ENCODE results near the gene PPP1R3G.

Gene PPP1R3G

GRCh38 chr6:5093231-5094015 is 8.3 kb downstream of the PPP1R3G start:
- no peak overlapping the region for H3K4me3 ChIP-seq (ENCODE audit: low read depth, low read length)

GRCh38 chr6:5094327-5094726 is 9.2 kb downstream of the PPP1R3G start:
- no peak overlapping the region for H3K4me3 ChIP-seq (ENCODE audit: low read depth, low read length)

GRCh38 chr6:5095236-5095635 is 10.1 kb downstream of the PPP1R3G start:
- H3K4me3 ChIP-seq (ENCODE audit: low read depth, low read length): no peak overlapping the region

- no peak overlapping the region for H3K4me3 ChIP-seq (ENCODE audit: low read depth, low read length)
Measured at GRCh38 chr6:5096482-5096881, 11.3 kb downstream of the PPP1R3G start.

GRCh38 chr6:5098501-5099270 is 13.5 kb downstream of the PPP1R3G start:
- no peak overlapping the region for H3K4me3 ChIP-seq (ENCODE audit: low read depth, low read length)

GRCh38 chr6:5099537-5099936 is 14.4 kb downstream of the PPP1R3G start:
- H3K4me3 ChIP-seq (ENCODE audit: low read depth, low read length): no peak overlapping the region

GRCh38 chr6:5100806-5101205 is 15.7 kb downstream of the PPP1R3G start:
- H3K4me3 ChIP-seq (ENCODE audit: low read depth, low read length): no peak overlapping the region

GRCh38 chr6:5102267-5102970 is 17.3 kb downstream of the PPP1R3G start:
- no peak overlapping the region for H3K4me3 ChIP-seq (ENCODE audit: low read depth, low read length)

- no peak overlapping the region for H3K4me3 ChIP-seq (ENCODE audit: low read depth, low read length)
Measured at GRCh38 chr6:5103250-5103649, 18.1 kb downstream of the PPP1R3G start.

- H3K4me3 ChIP-seq (ENCODE audit: low read depth, low read length): no peak overlapping the region
Measured at GRCh38 chr6:5104667-5105066, 19.5 kb downstream of the PPP1R3G start.

- H3K4me3 ChIP-seq (ENCODE audit: low read depth, low read length): no peak overlapping the region
Measured at GRCh38 chr6:5105146-5105545, 20.0 kb downstream of the PPP1R3G start.

GRCh38 chr6:5107341-5107740 is 22.2 kb downstream of the PPP1R3G start:
- no peak overlapping the region for H3K4me3 ChIP-seq (ENCODE audit: low read depth, low read length)

- no peak overlapping the region for H3K4me3 ChIP-seq (ENCODE audit: low read depth, low read length)
Measured at GRCh38 chr6:5108068-5108467, 22.9 kb downstream of the PPP1R3G start.

- no peak overlapping the region for H3K4me3 ChIP-seq (ENCODE audit: low read depth, low read length)
Measured at GRCh38 chr6:5108536-5109150, 23.5 kb downstream of the PPP1R3G start.

- no peak overlapping the region for H3K4me3 ChIP-seq (ENCODE audit: low read depth, low read length)
Measured at GRCh38 chr6:5109436-5109835, 24.3 kb downstream of the PPP1R3G start.

GRCh38 chr6:5110246-5110645 is 25.1 kb downstream of the PPP1R3G start:
- no peak overlapping the region for H3K4me3 ChIP-seq (ENCODE audit: low read depth, low read length)

- no peak overlapping the region for H3K4me3 ChIP-seq (ENCODE audit: low read depth, low read length)
Measured at GRCh38 chr6:5111626-5112025, 26.5 kb downstream of the PPP1R3G start.

GRCh38 chr6:5112066-5112799 is 27.1 kb downstream of the PPP1R3G start:
- H3K4me3 ChIP-seq (ENCODE audit: low read depth, low read length): no peak overlapping the region

GRCh38 chr6:5113096-5113495 is 28.0 kb downstream of the PPP1R3G start:
- no peak overlapping the region for H3K4me3 ChIP-seq (ENCODE audit: low read depth, low read length)

GRCh38 chr6:5115168-5115567 is 30.0 kb downstream of the PPP1R3G start:
- no peak overlapping the region for H3K4me3 ChIP-seq (ENCODE audit: low read depth, low read length)

Data from iPS-11a (cell line).